SU-DHL-6 (cell line): ENCODE measurements around the gene FGD5.

Experiments
- CTCF ChIP-seq: fragments of 200-600 bp; sonication (generic); IDR thresholded peaks from one replicate; pipeline ENCODE4 v1.5.1; 2017; ENCODE audit warnings: antibody characterized with exemption, mild to moderate bottlenecking, low read length, moderate library complexity; ENCODE audit not compliant: insufficient read depth, poor library complexity, severe bottlenecking
- EZH2phosphoT487 ChIP-seq: fragments of 200-600 bp; sonication (generic), shearing (Covaris generic); conservative IDR thresholded peaks from 2 replicates; pipeline ENCODE4 v1.6.1; 2018; ENCODE audit warnings: mild to moderate bottlenecking, antibody characterized with exemption, low read length, moderate library complexity, mixed read lengths

- TF ChIP-seq CTCF (no peak), EZH2phosphoT487 (no peak)
These were observed 58.7 kb downstream of the FGD5 start for GRCh38 chr3:14877469-14877868.
